NOMO-1 treated with dmso at 0.1 percent for 144 hours (cell line): ENCODE results near the gene TANGO2.

Experiments used
- DNase-seq: peaks from one replicate; lab custom pipeline; 2025; ENCODE audit not compliant: unreplicated experiment; lab: John Stamatoyannopoulos, UW

Gene TANGO2

DNA sequence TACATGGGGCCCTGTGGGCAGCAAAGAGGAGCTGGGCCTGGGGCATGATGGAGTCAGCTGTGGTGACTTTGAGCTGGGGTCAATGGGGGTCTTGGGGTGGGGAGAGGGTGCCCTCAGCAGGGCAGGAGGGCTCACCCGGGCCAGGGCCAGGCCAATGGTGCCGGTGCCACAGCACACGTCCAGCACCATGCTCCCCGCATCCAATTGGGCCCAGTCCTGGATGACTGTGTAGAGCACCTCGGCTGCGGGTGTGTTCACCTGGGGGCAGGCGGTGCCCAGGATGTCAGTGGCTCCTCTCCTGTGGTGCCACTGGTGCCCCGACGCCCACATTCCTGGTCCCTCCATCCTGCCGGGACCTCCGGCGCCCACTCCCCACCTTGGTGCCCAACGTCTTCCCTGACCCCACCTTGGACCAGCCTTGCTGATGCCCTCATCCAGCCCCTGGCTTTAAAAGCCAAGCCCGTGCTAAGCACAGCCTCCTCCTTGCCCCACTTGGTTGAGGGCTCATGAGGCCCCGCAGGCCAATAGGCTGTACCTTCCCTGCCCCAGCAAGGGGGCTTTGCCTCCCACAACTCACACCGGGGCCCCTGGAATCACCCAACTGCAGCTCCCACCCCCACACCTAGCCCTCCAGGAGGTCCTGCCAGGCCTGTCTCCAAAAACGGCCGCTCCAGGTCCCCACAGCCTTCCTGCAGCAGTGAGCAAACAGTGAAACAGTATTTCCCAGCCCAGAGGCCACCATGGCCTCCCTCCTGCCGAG lies 92.8 kb downstream of the TANGO2 start:
- no peak for DNase-seq

DNA sequence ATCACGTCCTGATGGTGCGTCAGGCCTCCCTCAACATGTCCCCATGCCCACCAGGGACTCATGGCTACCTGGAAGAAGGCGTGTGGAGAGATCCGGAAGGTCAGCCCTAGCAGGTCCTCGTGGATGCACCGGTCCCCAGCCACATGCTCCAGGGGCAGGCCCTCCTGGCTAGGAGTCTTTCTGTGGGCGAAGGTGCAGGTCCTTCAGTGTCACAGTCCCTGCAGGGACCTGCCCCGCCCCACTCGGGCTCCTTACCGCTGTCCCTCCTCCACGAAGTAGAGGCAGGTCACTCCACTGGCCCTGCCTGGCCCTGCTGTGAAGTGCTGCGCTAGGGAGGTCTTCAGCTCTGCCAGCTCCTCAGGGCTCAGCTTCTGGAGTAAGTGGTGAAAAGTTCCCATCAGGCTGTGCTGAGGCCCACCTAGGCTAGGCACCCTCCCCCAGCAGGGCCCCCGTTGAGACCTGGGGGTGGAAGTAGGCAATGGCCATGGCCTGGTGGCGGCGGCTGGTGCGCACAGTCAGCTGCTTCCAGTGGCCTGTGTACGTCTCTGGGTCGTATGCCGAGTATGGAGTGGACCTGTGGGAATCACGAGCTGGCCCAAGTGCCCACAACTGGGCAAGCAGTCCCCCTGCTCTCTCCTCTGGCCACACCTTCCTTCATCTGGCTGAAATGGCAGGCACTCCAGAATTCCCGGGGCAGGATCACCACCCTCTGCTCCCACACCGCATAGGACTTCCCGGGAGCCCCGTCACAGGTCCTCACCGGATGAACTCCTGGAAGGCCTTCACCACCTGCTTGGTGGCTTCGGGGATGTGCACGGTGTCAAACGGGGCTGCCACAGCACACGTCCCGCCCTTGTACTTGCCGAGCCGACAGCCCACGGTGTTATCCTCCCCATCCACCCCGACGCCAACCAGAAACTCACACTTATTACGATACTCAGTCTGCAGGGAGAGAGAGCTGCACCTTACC lies 93.9 kb downstream of the TANGO2 start:
- no peak for DNase-seq

DNA sequence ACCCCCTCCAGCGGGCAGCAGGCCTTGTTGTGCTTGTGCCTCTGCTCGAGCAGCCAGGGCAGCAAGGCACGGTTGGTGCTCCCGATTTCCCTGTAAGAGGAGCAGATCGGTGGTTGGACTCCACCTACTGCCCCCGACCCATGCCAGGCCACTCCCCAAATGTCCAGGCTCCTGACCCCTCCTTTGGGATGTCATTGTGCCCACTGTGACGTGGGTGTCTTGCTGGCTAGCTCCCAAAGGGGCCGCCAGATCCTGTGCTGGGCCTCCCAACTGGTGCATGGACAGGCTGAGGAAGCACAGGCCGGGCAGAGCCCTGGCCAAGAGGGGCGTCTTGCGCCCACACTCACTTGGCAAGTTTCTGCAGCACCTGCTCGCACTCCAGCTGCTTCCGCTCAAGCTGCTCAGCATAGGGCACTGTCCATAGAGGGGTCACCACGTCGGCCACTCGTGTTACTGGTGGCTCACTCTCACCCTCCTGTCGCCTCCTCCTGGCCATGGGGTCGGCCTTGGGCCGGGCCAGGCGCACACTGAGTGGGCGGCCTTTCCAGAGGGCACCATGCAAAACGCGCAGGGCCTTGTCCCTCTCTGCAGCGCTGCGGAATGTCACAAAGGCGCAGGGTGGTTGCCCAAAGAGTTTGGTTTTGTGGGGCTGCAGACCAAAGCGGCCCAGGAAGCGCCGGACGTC lies 94.9 kb downstream of the TANGO2 start, which contains the start of gene RANBP1:
RANBP1 (plus strand) TSS at position 414 of the 685 bp plus-strand sequence; CDS start at position 495, 81 bp downstream.
- no peak for DNase-seq

DNA sequence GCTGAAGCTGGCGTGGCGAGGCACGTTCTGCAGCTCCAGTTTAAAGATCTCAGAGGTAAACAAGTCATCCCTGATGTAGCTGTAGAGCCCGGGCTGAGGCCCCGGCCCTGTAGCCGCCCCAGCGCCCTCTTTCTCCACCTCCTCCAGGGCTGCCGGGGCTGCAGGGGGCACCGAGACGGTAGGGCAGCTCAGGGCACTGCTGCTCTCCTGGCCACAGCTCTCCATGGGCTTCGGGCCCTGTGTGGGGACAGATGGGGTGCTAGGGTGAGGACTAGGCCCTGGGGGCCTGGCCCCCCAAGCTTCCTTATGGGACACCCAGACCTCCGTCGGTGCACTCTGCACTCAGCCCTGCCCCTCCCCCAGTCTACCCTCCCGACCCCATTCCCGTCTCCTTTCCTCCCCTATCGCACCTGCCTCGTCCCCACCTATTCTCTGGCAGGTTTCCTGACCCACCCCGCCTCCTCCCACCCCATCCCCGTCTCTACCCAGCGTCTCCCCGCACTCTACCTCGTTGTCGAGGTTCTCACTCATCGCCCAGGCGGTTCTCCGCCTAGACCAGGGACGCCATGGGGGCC lies 95.6 kb downstream of the TANGO2 start:
- no peak for DNase-seq
